NCI-H1092 treated with DMSO at 0.1 percent for 48 hours (cell line): ENCODE results near the gene POLR2F.

Source experiments
- DNase-seq: peaks from one replicate; lab custom pipeline; 2025; lab: John Stamatoyannopoulos, UW

The POLR2F gene

GRCh38 chr22:37982151-37982785 lies 28.8 kb downstream of the POLR2F start:
- DNase-seq: no peak

GRCh38 chr22:37982938-37983859 lies 29.7 kb downstream of the POLR2F start:
- no peak for DNase-seq

GRCh38 chr22:37983860-37984791 lies 30.6 kb downstream of the POLR2F start, which contains the start of gene SOX10:
TSS of gene SOX10 (minus strand) at chr22:37984555. CDS start at chr22:37983784, 771 bp downstream.
- DNase-seq: no peak

- DNase-seq: no peak
These were observed 31.6 kb downstream of the POLR2F start for GRCh38 chr22:37985050-37985585.

GRCh38 chr22:37985751-37986281 lies 32.3 kb downstream of the POLR2F start:
- DNase-seq: no peak

GRCh38 chr22:37986371-37986770 lies 32.9 kb downstream of the POLR2F start:
- DNase-seq: no peak

GRCh38 chr22:37989146-37990045 lies 35.9 kb downstream of the POLR2F start:
- DNase-seq: no peak

- DNase-seq: no peak
These were observed 36.8 kb downstream of the POLR2F start for GRCh38 chr22:37990301-37990700.

- no peak for DNase-seq
These were observed 37.4 kb downstream of the POLR2F start for GRCh38 chr22:37990862-37991261.

GRCh38 chr22:37991731-37992442 lies 38.4 kb downstream of the POLR2F start:
- no peak for DNase-seq

GRCh38 chr22:37994049-37994448 lies 40.5 kb downstream of the POLR2F start:
- no peak for DNase-seq

GRCh38 chr22:37994982-37995381 lies 41.5 kb downstream of the POLR2F start:
- no peak for DNase-seq

GRCh38 chr22:37995460-37995859 lies 42.0 kb downstream of the POLR2F start:
- DNase-seq: no peak

- no peak for DNase-seq
These were observed 42.6 kb downstream of the POLR2F start for GRCh38 chr22:37996079-37996478.

- DNase-seq: no peak
These were observed 43.2 kb downstream of the POLR2F start for GRCh38 chr22:37996515-37997246.

- no peak for DNase-seq
These were observed 45.0 kb downstream of the POLR2F start for GRCh38 chr22:37998543-37998942.

GRCh38 chr22:37999236-37999635 lies 45.7 kb downstream of the POLR2F start:
- no peak for DNase-seq

GRCh38 chr22:37999640-38000272 lies 46.3 kb downstream of the POLR2F start:
- no peak for DNase-seq

GRCh38 chr22:38005943-38006342 lies 52.4 kb downstream of the POLR2F start:
- DNase-seq: no peak
